ENCODE measurements around the gene EN2.
"Not testable (repeated sequence)": the region's sequence is repeated elsewhere in the genome, so short reads cannot be mapped to it uniquely, and the experiment has no call there.

Gene EN2

GRCh38 chr7:155425887-155426286, 32.0 kb upstream of the EN2 start:
- no peak for DNase-seq (ENCODE audit: low read depth in 2 of 2, low spot score in 1 of 2)

- no peak for DNase-seq (ENCODE audit: low read depth in 2 of 2, low spot score in 1 of 2)
Measured at GRCh38 chr7:155426543-155427410, 31.2 kb upstream of the EN2 start.

GRCh38 chr7:155427411-155428038, 30.4 kb upstream of the EN2 start:
- DNase-seq (ENCODE audit: low read depth in 2 of 2, low spot score in 1 of 2), result no peak

GRCh38 chr7:155428171-155428834, 29.6 kb upstream of the EN2 start:
- no peak for DNase-seq (ENCODE audit: low read depth in 2 of 2, low spot score in 1 of 2)

GRCh38 chr7:155429651-155430050, 28.3 kb upstream of the EN2 start:
- DNase-seq (ENCODE audit: low read depth in 2 of 2, low spot score in 1 of 2), result no peak

- no peak for DNase-seq (ENCODE audit: low read depth in 2 of 2, low spot score in 1 of 2)
Measured at GRCh38 chr7:155430606-155431005, 27.3 kb upstream of the EN2 start.

- DNase-seq (ENCODE audit: low read depth in 2 of 2, low spot score in 1 of 2), result no peak
Measured at GRCh38 chr7:155431231-155431630, 26.7 kb upstream of the EN2 start.

GRCh38 chr7:155431711-155432110, 26.2 kb upstream of the EN2 start:
- DNase-seq (ENCODE audit: low read depth in 2 of 2, low spot score in 1 of 2), result no peak

GRCh38 chr7:155435110-155435509, 22.8 kb upstream of the EN2 start:
- DNase-seq (ENCODE audit: low read depth in 2 of 2, low spot score in 1 of 2), result no peak

GRCh38 chr7:155437836-155438235, 20.1 kb upstream of the EN2 start:
- DNase-seq (ENCODE audit: low read depth in 2 of 2, low spot score in 1 of 2), result no peak

GRCh38 chr7:155438777-155439176, 19.2 kb upstream of the EN2 start:
- DNase-seq (ENCODE audit: low read depth in 2 of 2, low spot score in 1 of 2), result no peak

- DNase-seq (ENCODE audit: low read depth in 2 of 2, low spot score in 1 of 2), result no peak
Measured at GRCh38 chr7:155439311-155440017, 18.5 kb upstream of the EN2 start.

- no peak for DNase-seq (ENCODE audit: low read depth in 2 of 2, low spot score in 1 of 2)
Measured at GRCh38 chr7:155440018-155440410, 17.9 kb upstream of the EN2 start.

GRCh38 chr7:155441856-155442255, 16.1 kb upstream of the EN2 start:
- no peak for DNase-seq (ENCODE audit: low read depth in 2 of 2, low spot score in 1 of 2)

- DNase-seq (ENCODE audit: low read depth in 2 of 2, low spot score in 1 of 2), result no peak
Measured at GRCh38 chr7:155444746-155445145, 13.2 kb upstream of the EN2 start.

GRCh38 chr7:155445606-155446005, 12.3 kb upstream of the EN2 start:
- DNase-seq (ENCODE audit: low read depth in 2 of 2, low spot score in 1 of 2), result not testable (repeated sequence)

GRCh38 chr7:155447603-155448002, 10.3 kb upstream of the EN2 start:
- no peak for DNase-seq (ENCODE audit: low read depth in 2 of 2, low spot score in 1 of 2)

GRCh38 chr7:155448632-155449007, 9.3 kb upstream of the EN2 start:
- DNase-seq (ENCODE audit: low read depth in 2 of 2, low spot score in 1 of 2), result no peak

GRCh38 chr7:155449008-155449868, 8.7 kb upstream of the EN2 start:
- DNase-seq (ENCODE audit: low read depth in 2 of 2, low spot score in 1 of 2), result no peak

- DNase-seq (ENCODE audit: low read depth in 2 of 2, low spot score in 1 of 2), result no peak
Measured at GRCh38 chr7:155449869-155450557, 7.9 kb upstream of the EN2 start.
